GM12865 (cell line): ENCODE results near the gene FSTL4.
"Not testable (repeated sequence)": the region's sequence is repeated elsewhere in the genome, so short reads cannot be mapped to it uniquely, and the experiment has no call there.

Experiments
- DNase-seq: peaks from one replicate; pipeline ENCODE4 v3.0.0; 2010; ENCODE audit warnings: low read depth
- H3K4me3 ChIP-seq: 2 replicates; pipeline ENCODE4 v1.5.1; 2011; ENCODE audit warnings: mild to moderate bottlenecking, low read depth, low read length, control low read depth
- CTCF ChIP-seq: IDR thresholded peaks from 2 replicates; pipeline ENCODE4 v1.5.1; 2011; ENCODE audit warnings: low read length, control low read depth, low read depth, inconsistent platforms; ENCODE audit not compliant: insufficient read depth; ENCODE audit errors: missing control alignments

Gene FSTL4

GRCh38 chr5:133193794-133194193 is 418.5 kb downstream of the FSTL4 start:
- no peak overlapping the region for H3K4me3 ChIP-seq
- no peak for TF ChIP-seq CTCF
- no peak for DNase-seq

- DNase-seq = no peak
- TF ChIP-seq CTCF = no peak
- H3K4me3 ChIP-seq = no peak overlapping the region
Observed at GRCh38 chr5:133192716-133193115, 419.6 kb downstream of the FSTL4 start.

- H3K4me3 ChIP-seq = no peak overlapping the region
- no peak for TF ChIP-seq CTCF
- DNase-seq = no peak
Observed at GRCh38 chr5:133189881-133190280, 422.5 kb downstream of the FSTL4 start.

GRCh38 chr5:133179405-133179804 is 432.9 kb downstream of the FSTL4 start:
- DNase-seq = no peak

GRCh38 chr5:133170756-133171387 is 441.5 kb downstream of the FSTL4 start:
- DNase-seq, H3K4me3 ChIP-seq: not testable (repeated sequence)

More at GRCh38 chr5:133179405-133179804, 432.9 kb downstream of the FSTL4 start:
- no peak for TF ChIP-seq CTCF
- no peak overlapping the region for H3K4me3 ChIP-seq

- no peak overlapping the region for H3K4me3 ChIP-seq
- no peak for TF ChIP-seq CTCF
- DNase-seq = no peak
Observed at GRCh38 chr5:133164759-133165158, 447.6 kb downstream of the FSTL4 start.

- TF ChIP-seq CTCF = no peak
Observed at GRCh38 chr5:133163839-133164238, 448.5 kb downstream of the FSTL4 start.

More at GRCh38 chr5:133163839-133164238, 448.5 kb downstream of the FSTL4 start:
- no peak overlapping the region for H3K4me3 ChIP-seq
- DNase-seq = no peak
